OCI-LY7 (cell line): ENCODE measurements around the gene DCTN3. TPM values are rescaled to one million over a fixed set of nuclear protein-coding genes. Genes with fewer than 3 reads are reported as not detected.

Source experiments
- BruUV-seq: library from RNA; stranded (reverse); fragments of 400-500 nt; replicated peaks from 2 replicates; lab custom pipeline; 2021; lab: Mats Ljungman, UMichigan
- CTCF ChIA-PET: fragments of 300-600 bp; sonication (Branson Sonifier 250); formaldehyde crosslinking; loops from one replicate; lab custom pipeline; 2022; ENCODE audit warnings: antibody characterized with exemption; ENCODE audit not compliant: unreplicated experiment; lab: Charles Lee
- POLR2A ChIA-PET: fragments of 300-600 bp; sonication (Branson Sonifier 250); formaldehyde crosslinking; loops from one replicate; lab custom pipeline; 2022; ENCODE audit warnings: antibody characterized with exemption; lab: Charles Lee
- DNase-seq: peaks from one replicate; pipeline ENCODE4 v3.0.0-alpha.2; 2015; ENCODE audit warnings: low spot score
- H2AFZ ChIP-seq: fragments of 200-600 bp; sonication (generic), shearing (Covaris generic); 2 replicates; pipeline ENCODE4 v1.6.1; 2014; ENCODE audit warnings: mild to moderate bottlenecking, antibody characterized with exemption, low read length, moderate library complexity
- H3K27ac ChIP-seq: fragments of 200-600 bp; sonication (generic); 2 replicates; pipeline ENCODE4 v1.5.1; 2014; ENCODE audit warnings: mixed run types, low read depth, mild to moderate bottlenecking, moderate library complexity, low read length, inconsistent platforms; ENCODE audit not compliant: poor library complexity, severe bottlenecking
- H3K36me3 ChIP-seq: fragments of 200-600 bp; sonication (generic); 2 replicates; pipeline ENCODE4 v1.6.1; 2014; ENCODE audit warnings: mild to moderate bottlenecking, antibody characterized with exemption, low read length, moderate library complexity, mixed read lengths; ENCODE audit not compliant: insufficient read depth
- H3K4me1 ChIP-seq: fragments of 200-600 bp; sonication (generic); 2 replicates; pipeline ENCODE4 v1.5.1; 2014; ENCODE audit warnings: mild to moderate bottlenecking, low read length; ENCODE audit not compliant: insufficient read depth, poor library complexity, severe bottlenecking
- H3K4me2 ChIP-seq: fragments of 200-600 bp; sonication (generic); 2 replicates; pipeline ENCODE4 v1.6.1; 2014; ENCODE audit warnings: mild to moderate bottlenecking, low read length
- H3K4me3 ChIP-seq: fragments of 200-600 bp; sonication (generic); 2 replicates; pipeline ENCODE4 v1.5.1; 2014; ENCODE audit warnings: mild to moderate bottlenecking, low read depth, low read length; ENCODE audit not compliant: poor library complexity, severe bottlenecking
- H3K79me2 ChIP-seq: fragments of 200-600 bp; sonication (generic); 2 replicates; pipeline ENCODE4 v1.6.1; 2016; ENCODE audit warnings: low read depth, mild to moderate bottlenecking, low read length, moderate library complexity, mixed read lengths; ENCODE audit not compliant: insufficient read depth
- H3K9me2 ChIP-seq: fragments of 200-600 bp; sonication (generic); 2 replicates; pipeline ENCODE4 v1.6.1; 2016; ENCODE audit warnings: mild to moderate bottlenecking, low read length, mixed read lengths; ENCODE audit not compliant: insufficient read depth
- H3K9me3 ChIP-seq: fragments of 200-600 bp; sonication (generic); 2 replicates; pipeline ENCODE4 v1.6.1; 2014; ENCODE audit warnings: mild to moderate bottlenecking, mixed run types, low read length, mixed read lengths
- H4K20me1 ChIP-seq: fragments of 200-600 bp; sonication (generic); 2 replicates; pipeline ENCODE4 v1.6.1; 2014; ENCODE audit warnings: mild to moderate bottlenecking, antibody characterized with exemption, low read length, moderate library complexity, mixed read lengths; ENCODE audit not compliant: insufficient read depth
- CTCF ChIP-seq: fragments of 200-600 bp; sonication (generic); conservative IDR thresholded peaks from 2 replicates; pipeline ENCODE4 v1.5.1; 2014; ENCODE audit warnings: mild to moderate bottlenecking, antibody characterized with exemption, low read length, moderate library complexity, mixed read lengths
- EZH2phosphoT487 ChIP-seq: fragments of 200-600 bp; sonication (generic); IDR thresholded peaks from 2 replicates; pipeline ENCODE4 v1.6.1; 2018; ENCODE audit warnings: low read depth, borderline replicate concordance, mild to moderate bottlenecking, mixed run types, antibody characterized with exemption, low read length, moderate library complexity, mixed read lengths
- intact Hi-C: fragments of 100-400 bp; cut with micrococcal nuclease; formaldehyde crosslinking; loops from one replicate; pipeline ENCODE4 v1.10.0; 2022; ENCODE audit not compliant: unreplicated experiment
- total RNA-seq, 2 experiments: library from RNA; depleted of rRNA in 1 of 2; stranded (reverse); fragments of >200 nt in 1 of 2; shearing (Covaris generic) in 1 of 2; gene quantifications; 2 replicates each; pipeline ENCODE4 v1.2.3, GENCODE V29; 2014 to 2022

Gene DCTN3
- total RNA-seq, 2 experiments from 2014 or later: 79.7 to 84.2 TPM

- CTCF ChIA-PET: interaction anchor here (0.5 to 0.9 kb wide), 2 partner anchors 176 to 1489 kb away, joined by 3 read pairs; no protein-coding TSS in a partner anchor
- Histone ChIP-seq H3K9me3 (no peaks in the 10 kb centered on the region), H4K20me1 (no peaks in the 10 kb centered on the region), H2AFZ (no peak overlapping the region), H3K36me3 (no peaks in the 10 kb centered on the region), H3K4me3 (no peak overlapping the region), H3K27ac (no peak overlapping the region), H3K9me2 (no peaks in the 10 kb centered on the region), H3K4me2 (no peak overlapping the region), H3K79me2 (no peaks in the 10 kb centered on the region), H3K4me1 (no peaks in the 10 kb centered on the region)
- no TSS peak for BruUV-seq
- intact Hi-C loops: no loop called here
- DNase-seq: no peak
- TF ChIP-seq CTCF (no peak), EZH2phosphoT487 (no peak)
- POLR2A ChIA-PET: no interaction called here
Observed at GRCh38 chr9:34580358-34580757, 39.9 kb downstream of the DCTN3 start.

DNA sequence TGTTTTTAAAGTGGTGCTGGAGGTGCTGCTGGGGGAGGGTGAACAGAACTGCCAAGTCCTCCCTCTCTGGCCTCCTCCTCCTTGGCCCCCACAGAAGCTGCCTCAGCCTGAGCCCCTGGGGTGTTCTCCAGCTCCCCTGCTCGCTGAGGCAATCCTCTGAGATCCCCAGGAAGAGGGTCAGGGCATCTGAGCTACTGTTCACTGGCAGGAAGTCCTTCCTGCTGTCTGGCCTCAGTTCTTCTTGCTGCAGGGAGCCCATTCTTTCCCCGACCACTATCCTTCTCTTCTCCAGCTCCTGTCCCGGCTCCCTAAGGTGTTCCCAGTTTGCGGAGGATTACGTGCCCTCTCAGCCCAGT is 40.5 kb downstream of the DCTN3 start:
- Histone ChIP-seq H2AFZ (no peak overlapping the region), H3K79me2 (no peaks in the 10 kb centered on the region), H3K4me3 (no peak overlapping the region), H3K4me2 (no peak overlapping the region), H3K36me3 (no peaks in the 10 kb centered on the region), H3K4me1 (no peaks in the 10 kb centered on the region), H4K20me1 (no peaks in the 10 kb centered on the region), H3K27ac (no peak overlapping the region), H3K9me2 (no peaks in the 10 kb centered on the region), H3K9me3 (no peaks in the 10 kb centered on the region)
- ChIA-PET CTCF (interaction anchor here (0.9 kb wide), 1 partner anchor 176 kb away, joined by 3 read pairs; no protein-coding TSS in a partner anchor), POLR2A (no interaction called here)
- DNase-seq: no peak
- intact Hi-C loops: no loop called here
- BruUV-seq: no TSS peak
- TF ChIP-seq EZH2phosphoT487 (no peak), CTCF (no peak)

GRCh38 chr9:34579104-34579807 is 41.0 kb downstream of the DCTN3 start:
- Histone ChIP-seq H4K20me1 (no peaks in the 10 kb centered on the region), H2AFZ (no peak overlapping the region), H3K9me3 (no peaks in the 10 kb centered on the region), H3K9me2 (no peaks in the 10 kb centered on the region), H3K4me1 (no peaks in the 10 kb centered on the region), H3K36me3 (no peaks in the 10 kb centered on the region), H3K79me2 (no peaks in the 10 kb centered on the region), H3K4me3 (no peak overlapping the region), H3K4me2 (no peak overlapping the region), H3K27ac (no peak overlapping the region)
- intact Hi-C loops: no loop called here
- ChIA-PET CTCF (no interaction called here), POLR2A (interaction anchor here (0.6 kb wide), 1 partner anchor 119 kb away, joined by 3 read pairs; no protein-coding TSS in a partner anchor)
- no TSS peak for BruUV-seq
- TF ChIP-seq EZH2phosphoT487: peak; percentile 17; the same call in 1 of the 2 replicates
- no peak for TF ChIP-seq CTCF
- no peak for DNase-seq
